SK-N-MC (cell line): ENCODE measurements around the gene DNAL4.
A peak's percentile ranks its signal among the peaks of the same experiment; 100 is the strongest.

Experiments
- DNase-seq: peaks from one replicate; pipeline ENCODE4 v3.0.0-alpha.2; 2011; ENCODE audit warnings: low read depth, low spot score
- H3K27ac ChIP-seq: fragments of 200-600 bp; sonication (generic); 2 replicates; pipeline ENCODE4 v1.5.1; 2016; ENCODE audit warnings: mixed run types
- H3K36me3 ChIP-seq: fragments of 200-600 bp; sonication (generic); 2 replicates; pipeline ENCODE4 v1.6.1; 2017; ENCODE audit warnings: antibody characterized with exemption, low read length, mixed read lengths; ENCODE audit not compliant: insufficient read depth
- H3K4me3 ChIP-seq: fragments of 200-600 bp; sonication (generic); 2 replicates; pipeline ENCODE4 v1.5.1; 2016
- H3K9ac ChIP-seq: fragments of 200-600 bp; sonication (generic); 2 replicates; pipeline ENCODE4 v1.8.0; 2017; ENCODE audit warnings: mixed run types, mixed read lengths; ENCODE audit not compliant: insufficient read length
- H3K9me3 ChIP-seq: fragments of 200-600 bp; sonication (generic); 2 replicates; pipeline ENCODE4 v1.6.1; 2017; ENCODE audit warnings: low read depth, mild to moderate bottlenecking, antibody characterized with exemption, low read length, moderate library complexity, mixed read lengths
- EZH2 ChIP-seq: fragments of 200-600 bp; sonication (generic); IDR thresholded peaks from one replicate; pipeline ENCODE4 v1.6.1; 2017; ENCODE audit warnings: antibody characterized with exemption
- FOXP2 ChIP-seq: optimal IDR thresholded peaks from 2 replicates; pipeline ENCODE3; 2011; ENCODE audit warnings: mild to moderate bottlenecking, moderate library complexity; ENCODE audit not compliant: insufficient read depth; ENCODE audit errors: extremely low read length, control extremely low read depth
- POLR2AphosphoS5 ChIP-seq: IDR thresholded peaks from 2 replicates; pipeline ENCODE4 v1.6.1; 2012; ENCODE audit warnings: mild to moderate bottlenecking, low read depth, low read length, borderline replicate concordance

The DNAL4 gene

GRCh38 chr22:38793721-38794466 is at the start of gene DNAL4:
Gene DNAL4, minus strand, starts transcription at chr22:38794143. Its CDS starts 11,412 bp downstream, at chr22:38782731.
- H3K36me3 ChIP-seq: peaks cover 8% of the 10 kb centered on the region; the same call in 1 of the 2 replicates
- H3K27ac ChIP-seq: peak within 1 kb of the TSS; percentile 61
- no peak for TF ChIP-seq EZH2
- no peak for TF ChIP-seq FOXP2
- TF ChIP-seq POLR2AphosphoS5: peak; percentile 38; the same call in 1 of the 2 replicates
- peak within 1 kb of the TSS; percentile 79 for H3K9ac ChIP-seq
- peak within 1 kb of the TSS; percentile 90 for H3K4me3 ChIP-seq
- peak; percentile 98 for DNase-seq
- no peaks in the 10 kb centered on the region for H3K9me3 ChIP-seq

DNA sequence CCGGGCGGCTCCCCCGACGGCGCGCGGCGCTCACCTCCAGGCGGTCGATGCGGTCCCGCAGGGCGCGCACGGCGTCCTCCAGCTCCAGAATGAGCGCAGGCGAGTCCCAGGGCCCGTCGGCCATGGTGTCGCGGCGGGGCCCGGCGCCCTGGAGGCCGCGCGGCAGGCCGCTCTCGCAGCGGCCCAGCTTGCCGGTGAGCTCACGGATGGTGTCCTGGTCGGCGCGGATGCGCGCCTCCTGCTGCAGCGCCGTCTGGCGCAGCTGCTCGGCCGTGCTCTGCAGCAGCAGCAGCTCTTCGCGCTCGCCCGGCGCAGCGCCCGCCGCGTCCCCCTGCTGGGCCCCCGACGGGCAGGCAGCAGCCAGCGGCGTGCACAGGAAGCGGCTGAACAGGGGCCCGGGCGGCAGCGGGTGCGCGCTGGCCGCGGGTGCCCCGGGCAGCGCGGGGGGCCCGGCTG is 49.3 kb upstream of the DNAL4 start:
- DNase-seq: no peak
- no peaks in the 10 kb centered on the region for H3K36me3 ChIP-seq
- no peaks in the 10 kb centered on the region for H3K9me3 ChIP-seq
- peak overlapping the region; percentile 19; the same call in 1 of the 2 replicates for H3K27ac ChIP-seq
- H3K9ac ChIP-seq: peak overlapping the region; percentile 77
- H3K4me3 ChIP-seq: peak overlapping the region; percentile 90
- TF ChIP-seq FOXP2 (no peak), EZH2 (no peak), POLR2AphosphoS5 (no peak)

DNA sequence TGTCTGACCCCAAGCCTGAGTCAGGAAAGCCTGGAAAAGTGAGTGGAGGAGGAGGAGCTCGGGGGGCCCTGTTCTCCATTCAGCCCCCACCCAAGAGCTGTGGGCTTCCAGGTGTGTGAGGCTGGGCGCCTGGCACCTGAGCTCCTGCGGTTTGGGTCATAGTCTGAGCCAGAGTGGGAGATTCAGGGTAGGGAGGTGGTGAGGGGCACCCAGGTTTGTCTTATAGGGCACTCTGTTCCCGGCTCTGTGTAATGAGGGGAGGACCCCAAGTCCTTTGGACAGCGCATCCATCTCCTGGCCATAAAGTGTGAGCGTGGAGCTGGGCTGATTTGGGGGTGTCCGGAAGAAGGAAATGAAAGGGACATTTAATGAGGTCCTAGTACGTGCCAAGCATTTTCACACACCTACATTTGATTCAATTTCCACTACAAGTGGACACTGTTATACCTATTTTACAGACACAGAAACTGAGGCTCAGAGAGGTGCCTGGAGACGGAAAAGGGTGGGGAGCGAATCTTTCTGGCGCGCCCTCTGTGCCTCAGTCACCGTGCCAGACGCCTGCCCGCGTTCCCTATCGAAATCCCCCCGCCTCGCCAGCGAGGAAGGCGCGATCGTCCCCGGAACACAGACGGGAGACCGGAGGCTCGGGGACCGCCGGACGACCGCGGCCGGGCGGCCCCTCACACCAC is 48.7 kb upstream of the DNAL4 start:
- DNase-seq: no peak
- Histone ChIP-seq H3K9me3 (no peaks in the 10 kb centered on the region), H3K4me3 (peak overlapping the region; percentile 90), H3K27ac (peak overlapping the region; percentile 19; the same call in 1 of the 2 replicates), H3K36me3 (no peaks in the 10 kb centered on the region), H3K9ac (peak overlapping the region; percentile 77)
- TF ChIP-seq FOXP2 (no peak), POLR2AphosphoS5 (no peak), EZH2 (no peak)

- no peak for TF ChIP-seq FOXP2
- Histone ChIP-seq H3K36me3 (no peaks in the 10 kb centered on the region), H3K9ac (no peak overlapping the region), H3K27ac (no peak overlapping the region), H3K9me3 (no peaks in the 10 kb centered on the region), H3K4me3 (peak overlapping the region; percentile 90)
- DNase-seq: no peak
Observed at GRCh38 chr22:38841635-38842034, 47.7 kb upstream of the DNAL4 start.

GRCh38 chr22:38841211-38841610 is 47.3 kb upstream of the DNAL4 start:
- Histone ChIP-seq H3K36me3 (no peaks in the 10 kb centered on the region), H3K4me3 (peak overlapping the region; percentile 90), H3K9ac (no peak overlapping the region), H3K27ac (no peak overlapping the region), H3K9me3 (no peaks in the 10 kb centered on the region)
- no peak for DNase-seq
- TF ChIP-seq FOXP2: no peak
- TF ChIP-seq POLR2AphosphoS5: no peak
- TF ChIP-seq EZH2: no peak

GRCh38 chr22:38840129-38840528 is 46.2 kb upstream of the DNAL4 start:
- H3K36me3 ChIP-seq: no peaks in the 10 kb centered on the region
- no peaks in the 10 kb centered on the region for H3K9me3 ChIP-seq
- DNase-seq: no peak
- TF ChIP-seq POLR2AphosphoS5 (no peak), EZH2 (no peak), FOXP2 (no peak)
- peak overlapping the region; percentile 22; the same call in 1 of the 2 replicates for H3K4me3 ChIP-seq
- H3K27ac ChIP-seq: no peak overlapping the region
- no peak overlapping the region for H3K9ac ChIP-seq

DNA sequence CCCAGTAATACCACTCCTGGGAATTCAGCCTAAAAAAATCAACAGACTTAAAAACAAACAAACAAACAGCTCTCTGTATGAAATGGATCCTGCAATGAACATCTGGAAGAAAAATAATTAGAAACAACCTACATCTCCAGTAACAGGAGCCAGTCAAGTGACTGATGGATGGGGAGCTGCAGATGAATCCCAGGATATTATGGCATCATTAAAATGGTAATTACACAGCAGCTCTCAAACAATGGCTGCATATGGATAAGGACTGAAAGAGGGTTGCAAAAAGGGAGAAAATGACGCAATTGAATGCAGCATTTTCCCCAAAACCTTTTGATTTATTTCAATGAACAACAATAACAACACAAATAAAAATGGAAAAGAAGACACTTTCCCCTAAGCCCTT is 45.7 kb upstream of the DNAL4 start:
- Histone ChIP-seq H3K9ac (no peak overlapping the region), H3K4me3 (peak overlapping the region; percentile 22; the same call in 1 of the 2 replicates), H3K27ac (no peak overlapping the region), H3K36me3 (no peaks in the 10 kb centered on the region), H3K9me3 (no peaks in the 10 kb centered on the region)
- DNase-seq: no peak
- TF ChIP-seq EZH2: no peak
- TF ChIP-seq FOXP2: no peak
- no peak for TF ChIP-seq POLR2AphosphoS5

DNA sequence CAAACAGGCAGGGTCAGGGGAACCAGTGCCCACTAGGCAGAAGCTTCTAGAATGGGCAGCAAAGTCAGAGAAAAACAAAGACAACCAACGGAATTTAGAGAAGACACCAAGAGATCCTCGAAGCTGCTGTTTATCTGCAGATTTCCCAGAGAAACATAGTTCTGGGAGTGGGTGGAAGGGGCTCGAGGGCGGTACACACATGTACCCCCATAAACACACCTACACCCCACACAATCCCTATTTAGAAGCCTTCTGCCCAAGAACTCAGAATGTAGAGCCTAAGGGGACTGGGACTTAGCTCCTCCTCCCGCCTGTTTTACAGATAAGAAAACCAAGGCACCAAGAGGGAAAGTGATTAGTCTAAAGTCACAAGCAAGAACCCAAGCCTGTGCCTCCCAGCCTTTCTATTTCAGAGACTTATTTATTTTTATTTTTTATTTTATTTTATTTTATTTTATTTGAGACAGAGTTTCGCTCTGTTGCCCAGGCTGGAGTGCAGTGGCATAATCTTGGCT is 43.5 kb upstream of the DNAL4 start:
- TF ChIP-seq EZH2 (no peak), FOXP2 (no peak), POLR2AphosphoS5 (no peak)
- H3K36me3 ChIP-seq: no peaks in the 10 kb centered on the region
- no peak overlapping the region for H3K9ac ChIP-seq
- no peak overlapping the region for H3K27ac ChIP-seq
- H3K4me3 ChIP-seq: no peak overlapping the region
- H3K9me3 ChIP-seq: no peaks in the 10 kb centered on the region
- DNase-seq: no peak
